H1 (cell line): ENCODE measurements around the gene AGBL5. TPM values are rescaled to one million over a fixed set of nuclear protein-coding genes. Genes with fewer than 3 reads are reported as not detected.

Experiments
- polyA plus RNA-seq, 7 experiments: library from polyadenylated mRNA; depleted of rRNA in 3 of 7; stranded (reverse) in 5 of 7; unstranded in 2 of 7; fragments of >200 nt in 5 of 7; fragments of 200-250 nt in 2 of 7; gene quantifications; 1 replicate in 5 of 7; 2 replicates in 1 of 7; 4 replicates in 1 of 7; pipeline versions ENCODE4 v1.2.1 to v1.2.3, GENCODE V29; 2011 to 2013; ENCODE audit warnings: missing spikeins in 2 of 7, mixed read lengths in 2 of 7
- total RNA-seq: library from RNA; stranded (reverse); fragmentation: NEBNext Ultra II Directional; extraction: Animal tissue kit (Norgen Biotek cat#: 25700); gene quantifications from 2 replicates; pipeline ENCODE4 v1.2.1, GENCODE V29; 2021
- TF ChIP-seq, protein P1 (sequence below), 3 experiments: IDR thresholded peaks; 1 replicate in 2 of 3; 2 replicates in 1 of 3; pipeline versions ENCODE4 v1.5.1 to v1.6.1; 2011; ENCODE audit warnings: low read length in 3 of 3, mild to moderate bottlenecking in 3 of 3, inconsistent platforms in 2 of 3, low read depth in 1 of 3, moderate library complexity in 1 of 3; ENCODE audit not compliant: insufficient read depth in 1 of 3; ENCODE audit errors: control extremely low read depth in 1 of 3

AGBL5 gene
- total and polyA plus RNA-seq, 2 of the 8 experiments (the other 6 are each of a cell fraction or from before 2014, with no cell fraction given), result 45.4 to 62.0 TPM

DNA sequence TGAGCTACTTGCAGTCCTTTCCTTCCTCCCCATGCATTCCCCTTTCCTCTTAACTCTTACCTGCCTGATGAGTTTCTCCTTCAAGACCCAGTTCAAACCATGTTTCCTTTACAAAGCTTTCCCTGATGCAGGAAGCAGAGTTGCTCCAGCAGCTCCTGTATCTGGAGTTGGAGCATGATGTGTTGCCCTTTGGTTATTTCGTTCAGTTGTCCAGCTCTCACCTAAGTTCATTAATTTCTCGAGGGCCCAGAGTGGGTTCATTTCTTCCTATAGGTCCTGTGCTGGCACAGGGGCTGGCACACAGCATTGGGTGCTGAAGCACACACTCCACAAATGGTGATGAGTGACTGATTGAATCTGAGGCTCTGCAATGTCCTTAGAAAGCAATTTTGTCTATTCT is 41.8 kb upstream of the AGBL5 start (continued):
- TF ChIP-seq, protein P1, sequence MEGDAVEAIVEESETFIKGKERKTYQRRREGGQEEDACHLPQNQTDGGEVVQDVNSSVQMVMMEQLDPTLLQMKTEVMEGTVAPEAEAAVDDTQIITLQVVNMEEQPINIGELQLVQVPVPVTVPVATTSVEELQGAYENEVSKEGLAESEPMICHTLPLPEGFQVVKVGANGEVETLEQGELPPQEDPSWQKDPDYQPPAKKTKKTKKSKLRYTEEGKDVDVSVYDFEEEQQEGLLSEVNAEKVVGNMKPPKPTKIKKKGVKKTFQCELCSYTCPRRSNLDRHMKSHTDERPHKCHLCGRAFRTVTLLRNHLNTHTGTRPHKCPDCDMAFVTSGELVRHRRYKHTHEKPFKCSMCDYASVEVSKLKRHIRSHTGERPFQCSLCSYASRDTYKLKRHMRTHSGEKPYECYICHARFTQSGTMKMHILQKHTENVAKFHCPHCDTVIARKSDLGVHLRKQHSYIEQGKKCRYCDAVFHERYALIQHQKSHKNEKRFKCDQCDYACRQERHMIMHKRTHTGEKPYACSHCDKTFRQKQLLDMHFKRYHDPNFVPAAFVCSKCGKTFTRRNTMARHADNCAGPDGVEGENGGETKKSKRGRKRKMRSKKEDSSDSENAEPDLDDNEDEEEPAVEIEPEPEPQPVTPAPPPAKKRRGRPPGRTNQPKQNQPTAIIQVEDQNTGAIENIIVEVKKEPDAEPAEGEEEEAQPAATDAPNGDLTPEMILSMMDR (IDR thresholded peaks at IDR 0.05; ENCODE audit: control extremely low read depth in 1 of 3, insufficient read depth in 1 of 3, low read depth in 1 of 3, low read length in 3 of 3), result no peak
